ENCODE results near the gene SFXN5.
A peak's percentile ranks its signal among the peaks of the same experiment; 100 is the strongest.

SFXN5 gene

GRCh38 chr2:73043276-73043675, 28.2 kb downstream of the SFXN5 start:
- DNase-seq, result no peak

GRCh38 chr2:73037947-73038585, 33.4 kb downstream of the SFXN5 start:
- DNase-seq, result no peak

GRCh38 chr2:73036766-73037165, 34.7 kb downstream of the SFXN5 start:
- no peak for DNase-seq

GRCh38 chr2:73035899-73036711, 35.4 kb downstream of the SFXN5 start:
- DNase-seq, result no peak

- DNase-seq, result no peak
Measured at GRCh38 chr2:73034661-73035375, 36.7 kb downstream of the SFXN5 start.

GRCh38 chr2:73033766-73034381, 37.6 kb downstream of the SFXN5 start:
- DNase-seq, result no peak

- peak; percentile 2 for DNase-seq
Measured at GRCh38 chr2:73033142-73033765, 38.3 kb downstream of the SFXN5 start.

- DNase-seq, result no peak
Measured at GRCh38 chr2:73032702-73033097, 38.8 kb downstream of the SFXN5 start.

- DNase-seq, result no peak
Measured at GRCh38 chr2:73031725-73032701, 39.5 kb downstream of the SFXN5 start.

GRCh38 chr2:73031095-73031678, 40.3 kb downstream of the SFXN5 start:
- no peak for DNase-seq

- no peak for DNase-seq
Measured at GRCh38 chr2:73028841-73029240, 42.7 kb downstream of the SFXN5 start.

- DNase-seq, result no peak
Measured at GRCh38 chr2:73027340-73027739, 44.2 kb downstream of the SFXN5 start.

GRCh38 chr2:73023497-73023896, 48.0 kb downstream of the SFXN5 start:
- DNase-seq, result no peak

- DNase-seq, result no peak
Measured at GRCh38 chr2:73022024-73022568, 49.4 kb downstream of the SFXN5 start.

GRCh38 chr2:73021371-73022010, 50.0 kb downstream of the SFXN5 start:
- DNase-seq, result no peak

GRCh38 chr2:73020657-73021370, 50.7 kb downstream of the SFXN5 start:
- DNase-seq, result no peak

- no peak for DNase-seq
Measured at GRCh38 chr2:73020306-73020656, 51.2 kb downstream of the SFXN5 start.

GRCh38 chr2:73018188-73018825, 53.2 kb downstream of the SFXN5 start:
- DNase-seq, result no peak

- no peak for DNase-seq
Measured at GRCh38 chr2:73013936-73014335, 57.6 kb downstream of the SFXN5 start.
